IMR-90 (cell line): Measurements from ENCODE around the gene FAM200C.

Source experiments
- CEBPB ChIP-seq: IDR thresholded peaks from 2 replicates; pipeline ENCODE4 v1.6.1; 2012; ENCODE audit warnings: low read depth, low read length, improper control_type of control experiment
- CHD1 ChIP-seq: IDR thresholded peaks from 2 replicates; pipeline ENCODE4 v1.6.1; 2012; ENCODE audit warnings: low read depth, low read length, improper control_type of control experiment
- FOS ChIP-seq: fragments of 150-350 bp; IDR thresholded peaks from 2 replicates; pipeline ENCODE4 v1.6.1; 2016; ENCODE audit warnings: low read depth, low read length
- MAFK ChIP-seq: IDR thresholded peaks from 2 replicates; pipeline ENCODE4 v1.6.1; 2012; ENCODE audit warnings: low read depth, low read length, improper control_type of control experiment
- NFE2L2 ChIP-seq: fragments of 150-350 bp; IDR thresholded peaks from 2 replicates; pipeline ENCODE4 v1.6.1; 2016; ENCODE audit warnings: low read depth, mild to moderate bottlenecking, low read length
- POLR2A ChIP-seq: IDR thresholded peaks from 2 replicates; pipeline ENCODE4 v1.6.1; 2012; ENCODE audit warnings: mild to moderate bottlenecking, low read depth, low read length
- RFX5 ChIP-seq: IDR thresholded peaks from 2 replicates; pipeline ENCODE4 v1.8.0; 2012; ENCODE audit warnings: low read depth, mild to moderate bottlenecking, low read length, moderate library complexity
- SMC3 ChIP-seq: fragments of 150-350 bp; IDR thresholded peaks from 2 replicates; pipeline ENCODE4 v1.6.1; 2016; ENCODE audit warnings: low read depth, mild to moderate bottlenecking, antibody characterized with exemption, low read length, moderate library complexity
- TF ChIP-seq, protein P1 (sequence below): conservative IDR thresholded peaks from 2 replicates; pipeline ENCODE4 v1.5.1; 2012; ENCODE audit warnings: mild to moderate bottlenecking, low read depth, low read length, improper control_type of control experiment
- TF ChIP-seq, protein P2 (sequence below): fragments of 150-350 bp; IDR thresholded peaks from 2 replicates; pipeline ENCODE4 v1.6.1; 2017; ENCODE audit warnings: mild to moderate bottlenecking, antibody characterized with exemption, low read length, low read depth
- TF ChIP-seq, protein P3 (sequence below): fragments of 150-350 bp; IDR thresholded peaks from 2 replicates; pipeline ENCODE4 v1.6.1; 2016; ENCODE audit warnings: low read depth, mild to moderate bottlenecking, low read length, moderate library complexity, borderline replicate concordance

DNA sequence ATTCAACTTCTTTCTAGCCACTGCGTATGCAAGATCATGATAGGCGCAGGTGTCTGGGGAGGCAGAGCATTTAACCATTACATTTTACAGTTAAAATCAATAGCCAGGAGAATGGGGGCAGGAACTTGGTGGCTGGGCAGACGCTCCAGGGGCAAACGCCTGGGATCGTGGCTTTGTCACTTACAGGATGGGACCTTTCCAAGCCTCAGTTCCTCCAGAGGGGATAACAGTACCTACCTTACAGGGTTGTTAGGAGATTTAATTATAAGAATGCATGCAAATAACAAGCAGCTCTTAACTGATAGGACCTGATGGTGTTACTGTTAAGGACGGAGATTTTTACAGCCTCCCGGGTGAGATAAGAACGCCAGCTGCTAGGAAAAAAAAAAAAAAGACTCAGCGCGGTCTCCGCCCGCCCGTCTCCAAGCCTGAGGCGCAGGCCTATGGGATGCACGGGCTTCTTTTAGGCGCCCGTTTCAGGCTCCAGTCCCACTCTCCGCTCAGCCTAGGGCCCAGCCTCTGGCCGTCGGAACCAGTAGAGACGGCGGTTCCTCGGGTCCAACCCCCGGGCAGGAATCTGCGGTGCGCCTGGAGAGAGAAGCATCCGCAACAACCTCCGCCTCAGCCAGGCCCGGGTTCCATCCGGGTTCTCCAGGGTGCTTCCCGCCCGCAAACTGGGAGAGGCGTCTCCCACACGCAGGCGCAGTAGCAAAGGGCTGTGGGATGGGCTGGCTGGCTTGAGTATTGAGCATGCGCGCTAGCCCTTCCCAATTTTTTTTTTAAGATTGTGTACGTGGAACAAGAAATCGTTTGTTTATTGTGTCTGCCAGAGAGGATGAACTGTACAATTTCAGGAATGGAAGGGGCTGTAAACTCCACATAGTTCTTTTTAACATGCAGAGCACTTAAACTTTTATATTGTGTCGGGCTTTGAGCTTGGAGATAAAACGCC lies at the start of gene FAM200C:
- TF ChIP-seq, protein P1, sequence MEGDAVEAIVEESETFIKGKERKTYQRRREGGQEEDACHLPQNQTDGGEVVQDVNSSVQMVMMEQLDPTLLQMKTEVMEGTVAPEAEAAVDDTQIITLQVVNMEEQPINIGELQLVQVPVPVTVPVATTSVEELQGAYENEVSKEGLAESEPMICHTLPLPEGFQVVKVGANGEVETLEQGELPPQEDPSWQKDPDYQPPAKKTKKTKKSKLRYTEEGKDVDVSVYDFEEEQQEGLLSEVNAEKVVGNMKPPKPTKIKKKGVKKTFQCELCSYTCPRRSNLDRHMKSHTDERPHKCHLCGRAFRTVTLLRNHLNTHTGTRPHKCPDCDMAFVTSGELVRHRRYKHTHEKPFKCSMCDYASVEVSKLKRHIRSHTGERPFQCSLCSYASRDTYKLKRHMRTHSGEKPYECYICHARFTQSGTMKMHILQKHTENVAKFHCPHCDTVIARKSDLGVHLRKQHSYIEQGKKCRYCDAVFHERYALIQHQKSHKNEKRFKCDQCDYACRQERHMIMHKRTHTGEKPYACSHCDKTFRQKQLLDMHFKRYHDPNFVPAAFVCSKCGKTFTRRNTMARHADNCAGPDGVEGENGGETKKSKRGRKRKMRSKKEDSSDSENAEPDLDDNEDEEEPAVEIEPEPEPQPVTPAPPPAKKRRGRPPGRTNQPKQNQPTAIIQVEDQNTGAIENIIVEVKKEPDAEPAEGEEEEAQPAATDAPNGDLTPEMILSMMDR, result no peak
- no peak for TF ChIP-seq FOS
- TF ChIP-seq SMC3, result no peak
- TF ChIP-seq CHD1, result no peak
- TF ChIP-seq POLR2A, result peak; percentile 91
- TF ChIP-seq CEBPB, result no peak
- no peak for TF ChIP-seq MAFK
- TF ChIP-seq RFX5, result no peak
- TF ChIP-seq, protein P2, sequence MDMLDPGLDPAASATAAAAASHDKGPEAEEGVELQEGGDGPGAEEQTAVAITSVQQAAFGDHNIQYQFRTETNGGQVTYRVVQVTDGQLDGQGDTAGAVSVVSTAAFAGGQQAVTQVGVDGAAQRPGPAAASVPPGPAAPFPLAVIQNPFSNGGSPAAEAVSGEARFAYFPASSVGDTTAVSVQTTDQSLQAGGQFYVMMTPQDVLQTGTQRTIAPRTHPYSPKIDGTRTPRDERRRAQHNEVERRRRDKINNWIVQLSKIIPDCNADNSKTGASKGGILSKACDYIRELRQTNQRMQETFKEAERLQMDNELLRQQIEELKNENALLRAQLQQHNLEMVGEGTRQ, result no peak
- TF ChIP-seq NFE2L2, result no peak
- TF ChIP-seq, protein P3, sequence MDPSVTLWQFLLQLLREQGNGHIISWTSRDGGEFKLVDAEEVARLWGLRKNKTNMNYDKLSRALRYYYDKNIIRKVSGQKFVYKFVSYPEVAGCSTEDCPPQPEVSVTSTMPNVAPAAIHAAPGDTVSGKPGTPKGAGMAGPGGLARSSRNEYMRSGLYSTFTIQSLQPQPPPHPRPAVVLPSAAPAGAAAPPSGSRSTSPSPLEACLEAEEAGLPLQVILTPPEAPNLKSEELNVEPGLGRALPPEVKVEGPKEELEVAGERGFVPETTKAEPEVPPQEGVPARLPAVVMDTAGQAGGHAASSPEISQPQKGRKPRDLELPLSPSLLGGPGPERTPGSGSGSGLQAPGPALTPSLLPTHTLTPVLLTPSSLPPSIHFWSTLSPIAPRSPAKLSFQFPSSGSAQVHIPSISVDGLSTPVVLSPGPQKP, result no peak
